Nephron progenitor cell (in vitro differentiated cells): Measurements from ENCODE around the gene ULBP3.
"Not testable (repeated sequence)": the region's sequence is repeated elsewhere in the genome, so short reads cannot be mapped to it uniquely, and the experiment has no call there.

Experiments used
- DNase-seq: peaks from one replicate; pipeline ENCODE4 v3.0.0; 2021
- H3K27ac Mint-ChIP-seq: 2 replicates; pipeline ENCODE4 v1.8.0; 2021; ENCODE audit warnings: mild to moderate bottlenecking, moderate library complexity, mixed read lengths
- H3K27me3 Mint-ChIP-seq: 2 replicates; pipeline ENCODE4 v1.8.0; 2021; ENCODE audit warnings: mild to moderate bottlenecking, low read depth, mixed read lengths; ENCODE audit not compliant: poor library complexity
- H3K36me3 Mint-ChIP-seq: 2 replicates; pipeline ENCODE4 v1.8.0; 2021; ENCODE audit warnings: low read depth, mixed read lengths
- H3K4me1 Mint-ChIP-seq: 2 replicates; pipeline ENCODE4 v1.8.0; 2021; ENCODE audit warnings: mixed read lengths
- H3K4me3 Mint-ChIP-seq: 2 replicates; pipeline ENCODE4 v1.8.0; 2021; ENCODE audit warnings: mild to moderate bottlenecking, moderate library complexity, mixed read lengths
- H3K9me3 Mint-ChIP-seq: 2 replicates; pipeline ENCODE4 v1.8.0; 2021; ENCODE audit warnings: mild to moderate bottlenecking, moderate library complexity, mixed read lengths

ULBP3 gene

DNA sequence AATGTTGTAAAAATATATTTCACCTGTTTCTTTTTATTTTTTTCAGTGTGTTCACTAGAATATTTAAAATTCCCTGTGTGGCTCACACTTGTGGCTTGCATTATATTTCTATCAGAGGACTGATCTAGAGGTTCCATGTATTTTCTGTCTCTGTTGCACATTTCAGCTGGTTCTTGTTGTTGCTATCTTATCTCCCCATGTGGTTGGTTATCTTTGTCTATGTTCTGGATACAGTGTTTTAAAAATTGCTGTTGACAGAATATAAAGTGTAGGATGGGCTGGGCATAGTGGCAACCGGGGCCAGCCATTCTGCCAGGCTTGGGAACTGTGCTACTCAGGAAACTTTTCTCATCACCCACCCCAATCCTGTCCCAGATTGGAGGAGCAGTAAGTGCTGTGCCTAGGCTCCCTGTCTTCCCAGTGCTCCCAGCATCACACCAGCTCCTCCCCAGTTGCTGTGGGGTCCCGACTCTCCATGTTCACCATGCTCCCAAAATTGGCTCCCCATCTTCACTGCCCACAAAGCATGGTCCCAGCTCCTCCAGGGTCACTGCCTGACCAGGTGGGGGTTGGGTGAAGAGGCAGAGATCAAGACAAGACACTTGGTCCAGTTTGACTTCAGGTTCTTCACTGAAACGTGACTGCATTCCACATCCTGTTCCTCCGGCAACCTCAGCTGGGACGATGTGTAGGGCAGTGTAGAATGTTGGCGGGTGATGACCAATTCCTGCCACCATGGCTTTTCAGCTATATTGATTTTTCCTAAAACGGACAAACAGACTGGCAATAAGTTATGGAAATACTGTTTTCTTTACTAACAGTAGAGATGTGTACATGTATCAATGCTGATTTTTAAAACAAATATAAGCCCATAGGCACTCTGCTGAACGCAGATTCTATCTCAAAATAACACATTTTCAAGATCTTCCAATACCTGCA, 55.8 kb downstream of the ULBP3 start:
- DNase-seq, H3K4me3 Mint-ChIP-seq, H3K4me1 Mint-ChIP-seq, H3K9me3 Mint-ChIP-seq, H3K36me3 Mint-ChIP-seq, H3K27ac Mint-ChIP-seq: not testable (repeated sequence)
- peaks cover 99% of the 10 kb centered on the region for H3K27me3 Mint-ChIP-seq
